Fibroblast of pulmonary artery (primary cell): ENCODE results near the gene EXTL2.

Source experiments
- DNase-seq: peaks from one replicate; pipeline ENCODE4 v3.0.0-alpha.2; 2010; ENCODE audit warnings: low read depth
- H3K4me3 ChIP-seq: replicated peaks from 2 replicates; pipeline ENCODE4 v1.5.1; 2011; ENCODE audit warnings: low read depth, mild to moderate bottlenecking, control low read depth, low read length, moderate library complexity
- TF ChIP-seq, protein P1 (sequence below): IDR thresholded peaks from 2 replicates; pipeline ENCODE4 v1.5.1; 2011; ENCODE audit warnings: mild to moderate bottlenecking, control low read depth, low read length, inconsistent platforms; ENCODE audit errors: missing control alignments

Gene EXTL2

DNA sequence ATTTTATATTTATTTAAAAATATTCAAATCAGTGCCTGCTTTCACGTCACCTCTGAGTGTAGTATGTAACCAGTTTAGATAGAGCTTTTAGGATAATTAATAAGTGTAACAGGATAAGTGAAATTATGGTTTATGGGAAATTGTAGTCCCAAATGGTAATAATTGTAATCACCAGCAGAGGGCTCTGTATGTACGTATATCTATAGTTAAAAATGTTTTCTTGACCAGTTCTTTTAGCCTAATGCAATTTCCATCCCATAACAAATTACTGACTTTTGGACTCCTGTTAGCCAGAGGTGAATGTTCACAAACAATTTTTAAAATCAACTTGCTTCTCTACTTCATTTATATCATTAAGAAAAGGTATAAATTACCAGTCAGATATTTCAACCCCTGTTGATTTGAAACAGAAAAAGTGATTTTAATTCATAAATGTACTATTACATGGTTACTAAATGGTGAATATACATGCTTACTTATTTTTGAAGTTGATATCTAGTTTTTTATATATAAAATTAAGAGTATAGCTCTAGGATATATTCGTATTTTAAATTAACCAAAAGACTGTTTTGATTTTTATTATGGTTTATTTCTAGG, 26.6 kb upstream of the EXTL2 start:
- peak; percentile 79 for DNase-seq
- H3K4me3 ChIP-seq: no peak overlapping the region
- TF ChIP-seq, protein P1, sequence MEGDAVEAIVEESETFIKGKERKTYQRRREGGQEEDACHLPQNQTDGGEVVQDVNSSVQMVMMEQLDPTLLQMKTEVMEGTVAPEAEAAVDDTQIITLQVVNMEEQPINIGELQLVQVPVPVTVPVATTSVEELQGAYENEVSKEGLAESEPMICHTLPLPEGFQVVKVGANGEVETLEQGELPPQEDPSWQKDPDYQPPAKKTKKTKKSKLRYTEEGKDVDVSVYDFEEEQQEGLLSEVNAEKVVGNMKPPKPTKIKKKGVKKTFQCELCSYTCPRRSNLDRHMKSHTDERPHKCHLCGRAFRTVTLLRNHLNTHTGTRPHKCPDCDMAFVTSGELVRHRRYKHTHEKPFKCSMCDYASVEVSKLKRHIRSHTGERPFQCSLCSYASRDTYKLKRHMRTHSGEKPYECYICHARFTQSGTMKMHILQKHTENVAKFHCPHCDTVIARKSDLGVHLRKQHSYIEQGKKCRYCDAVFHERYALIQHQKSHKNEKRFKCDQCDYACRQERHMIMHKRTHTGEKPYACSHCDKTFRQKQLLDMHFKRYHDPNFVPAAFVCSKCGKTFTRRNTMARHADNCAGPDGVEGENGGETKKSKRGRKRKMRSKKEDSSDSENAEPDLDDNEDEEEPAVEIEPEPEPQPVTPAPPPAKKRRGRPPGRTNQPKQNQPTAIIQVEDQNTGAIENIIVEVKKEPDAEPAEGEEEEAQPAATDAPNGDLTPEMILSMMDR: peak; percentile 53

DNA sequence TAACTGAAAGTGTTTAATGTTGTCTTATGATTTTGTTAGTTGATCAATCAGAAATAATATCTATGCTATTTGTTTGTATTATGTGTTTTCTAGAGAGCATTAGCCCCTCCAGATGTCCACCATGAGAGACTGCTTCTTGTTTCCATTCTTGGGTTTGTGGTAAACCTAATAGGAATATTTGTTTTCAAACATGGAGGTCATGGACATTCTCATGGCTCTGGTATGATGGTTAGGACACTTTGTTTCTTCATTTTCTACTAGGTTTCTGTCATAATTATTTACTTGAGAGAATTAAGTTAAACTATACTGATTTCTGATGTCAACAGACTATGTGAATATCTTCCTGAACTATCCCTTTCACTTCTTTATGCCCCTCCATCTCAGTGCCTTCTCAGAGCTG, 17.4 kb upstream of the EXTL2 start:
- TF ChIP-seq, protein P1: no peak
- DNase-seq: no peak
- H3K4me3 ChIP-seq: no peak overlapping the region

DNA sequence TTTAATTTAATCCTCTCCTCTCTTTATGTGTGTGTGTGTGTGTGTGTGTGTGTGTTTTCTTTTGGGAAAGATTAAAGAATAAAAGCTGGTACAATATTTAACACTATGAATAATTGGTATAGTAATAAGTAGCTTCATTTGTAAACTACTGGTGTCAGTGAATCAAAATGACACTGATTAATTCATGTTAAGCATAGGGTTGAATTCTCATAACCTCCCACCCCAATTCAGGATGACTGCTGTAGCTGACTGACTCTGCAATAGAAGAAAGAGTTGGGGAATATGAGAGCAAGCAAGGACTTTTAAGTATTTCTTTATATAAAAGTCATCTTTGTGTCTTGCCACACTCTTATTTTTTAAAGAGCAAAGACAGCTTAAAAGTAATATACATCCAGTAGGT, 14.4 kb upstream of the EXTL2 start:
- no peak overlapping the region for H3K4me3 ChIP-seq
- TF ChIP-seq, protein P1: no peak
- no peak for DNase-seq

DNA sequence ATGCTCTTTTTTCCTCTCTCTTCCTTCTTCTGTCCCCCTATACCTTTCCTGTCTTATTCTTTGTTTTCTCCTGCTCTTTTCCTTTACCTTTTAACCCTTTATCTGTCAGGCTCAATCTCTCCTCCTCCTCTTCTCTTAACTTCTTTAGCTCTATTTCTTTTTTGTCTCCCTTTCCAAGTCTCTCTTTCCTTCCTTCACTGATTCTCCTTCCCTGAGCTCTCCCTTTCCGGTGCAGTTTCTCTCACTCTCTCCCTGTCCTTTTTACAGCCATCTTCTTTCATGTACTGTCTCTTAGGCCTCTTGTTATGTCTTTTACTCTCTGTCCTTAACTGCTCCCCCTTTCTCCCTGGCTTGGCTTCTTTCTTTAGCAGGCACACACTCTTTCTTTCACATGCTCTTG, 13.2 kb upstream of the EXTL2 start:
- no peak for DNase-seq
- H3K4me3 ChIP-seq: no peak overlapping the region
- TF ChIP-seq, protein P1: no peak

DNA sequence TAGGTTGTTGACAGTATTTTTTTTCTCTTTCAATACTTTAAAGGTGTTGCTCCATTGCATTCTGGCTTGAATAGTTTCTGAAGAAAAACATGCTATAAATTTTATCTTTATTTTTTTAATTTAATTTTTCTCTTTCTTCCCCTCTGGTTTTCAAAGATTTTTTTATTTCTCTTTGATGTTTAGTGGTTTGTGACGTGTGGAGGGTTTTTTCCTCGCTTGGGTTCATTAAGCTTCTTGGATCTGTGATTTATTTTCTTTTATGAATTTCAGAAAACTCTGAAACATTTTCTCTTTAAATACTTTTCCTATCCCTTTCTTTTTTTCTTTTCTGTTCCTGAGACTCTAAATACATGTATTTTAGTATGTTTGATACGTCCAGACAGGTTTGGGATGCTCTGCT, 10.5 kb upstream of the EXTL2 start:
- H3K4me3 ChIP-seq: no peak overlapping the region
- DNase-seq: no peak
- TF ChIP-seq, protein P1: no peak

DNA sequence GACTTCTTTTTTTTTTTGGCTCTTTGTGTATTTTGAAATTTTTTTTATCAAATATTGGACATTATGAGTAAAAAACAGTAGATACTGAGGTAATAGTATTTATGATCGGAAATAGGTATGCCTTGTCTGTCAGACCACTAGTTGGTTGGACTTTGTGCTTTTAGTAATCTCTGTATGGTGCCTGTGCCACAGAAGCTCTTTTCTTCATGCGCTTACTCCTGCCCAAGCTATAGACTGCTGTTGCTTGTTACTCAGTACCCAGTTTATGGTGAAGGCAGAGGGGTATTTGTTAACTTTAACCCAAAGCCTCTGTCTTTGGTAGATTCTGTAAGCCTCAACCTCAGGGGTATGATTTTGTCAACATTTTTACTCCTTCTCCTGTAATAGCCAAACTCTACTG, 9.9 kb upstream of the EXTL2 start:
- no peak overlapping the region for H3K4me3 ChIP-seq
- DNase-seq: no peak
- TF ChIP-seq, protein P1: no peak

DNA sequence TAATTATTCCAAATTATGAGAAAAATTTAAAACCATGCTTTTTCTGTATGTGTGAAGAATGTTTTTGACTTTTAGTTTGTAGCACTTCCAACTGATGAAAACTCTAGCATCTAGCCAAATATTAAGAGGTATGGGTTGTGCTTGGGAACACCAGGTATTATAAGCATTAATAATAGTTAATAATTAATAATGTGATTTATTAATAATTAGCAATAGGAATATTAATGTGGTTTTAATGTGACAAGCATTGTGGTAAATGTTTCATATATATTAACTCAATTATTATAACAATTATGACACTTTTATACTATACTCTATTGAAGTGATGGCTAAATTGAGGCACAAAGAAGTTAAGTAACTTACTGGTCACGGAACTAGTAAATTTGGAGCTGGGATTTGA, 9.1 kb upstream of the EXTL2 start:
- H3K4me3 ChIP-seq: no peak overlapping the region
- DNase-seq: no peak
- TF ChIP-seq, protein P1: no peak
